ENCODE results near the gene CEP43.

The CEP43 gene

GRCh38 chr6:166960609-166960978 lies 38.6 kb upstream of the CEP43 start:
- no peaks in the 10 kb centered on the region for H4K20me1 ChIP-seq (ENCODE audit: insufficient read depth, low read length)
- H3K4me2 ChIP-seq (ENCODE audit: low read length): no peak overlapping the region
- no peak overlapping the region for H2AFZ ChIP-seq (ENCODE audit: low read length)
- H3K4me1 ChIP-seq (ENCODE audit: insufficient read depth, low read length, severe bottlenecking): peaks cover 36% of the 10 kb centered on the region
- H3F3A ChIP-seq (ENCODE audit: insufficient read depth, low read length): 0 out of 2 replicates have a peak, but pooled peaks cover 8% of the 10 kb centered on the region
- no peaks in the 10 kb centered on the region for H3K27me3 ChIP-seq (ENCODE audit: insufficient read depth, low read length)
- H3K9me3 ChIP-seq (ENCODE audit: low read length): no peaks in the 10 kb centered on the region
- H3K36me3 ChIP-seq (ENCODE audit: insufficient read depth, low read length): no peaks in the 10 kb centered on the region
- H3K4me3 ChIP-seq (ENCODE audit: low read depth, low read length, poor library complexity, severe bottlenecking): no peak overlapping the region
- H3K27ac ChIP-seq (ENCODE audit: low read depth, low read length, poor library complexity, severe bottlenecking): peak overlapping the region; percentile 89
- no peaks in the 10 kb centered on the region for H3K9me2 ChIP-seq (ENCODE audit: low read depth, low read length)
- no peak for TF ChIP-seq EZH2 (IDR thresholded peaks at IDR 0.05; ENCODE audit: borderline replicate concordance, low read length)
- no peak for TF ChIP-seq CTCF (IDR thresholded peaks at IDR 0.05; ENCODE audit: low read length)
- H3K79me2 ChIP-seq (ENCODE audit: insufficient read depth, low read length): no peaks in the 10 kb centered on the region
- no peak overlapping the region for H3K9ac ChIP-seq (ENCODE audit: low read length)

GRCh38 chr6:166966268-166966667 lies 32.9 kb upstream of the CEP43 start:
- Histone ChIP-seq H3K9me2 (ENCODE audit: low read depth, low read length) (no peaks in the 10 kb centered on the region), H3K27me3 (ENCODE audit: insufficient read depth, low read length) (no peaks in the 10 kb centered on the region)
- TF ChIP-seq EZH2 (IDR thresholded peaks at IDR 0.05; ENCODE audit: borderline replicate concordance, low read length) (no peak), CTCF (IDR thresholded peaks at IDR 0.05; ENCODE audit: low read length) (no peak)

GRCh38 chr6:166969390-166970002 lies 29.7 kb upstream of the CEP43 start:
- no peak overlapping the region for H3K4me2 ChIP-seq (ENCODE audit: low read length)
- H3K27ac ChIP-seq (ENCODE audit: low read depth, low read length, poor library complexity, severe bottlenecking): no peak overlapping the region
- H2AFZ ChIP-seq (ENCODE audit: low read length): no peak overlapping the region
- H3K27me3 ChIP-seq (ENCODE audit: insufficient read depth, low read length): no peaks in the 10 kb centered on the region
- no peaks in the 10 kb centered on the region for H3K9me2 ChIP-seq (ENCODE audit: low read depth, low read length)
- no peaks in the 10 kb centered on the region for H3K36me3 ChIP-seq (ENCODE audit: insufficient read depth, low read length)
- H4K20me1 ChIP-seq (ENCODE audit: insufficient read depth, low read length): no peaks in the 10 kb centered on the region
- no peaks in the 10 kb centered on the region for H3K79me2 ChIP-seq (ENCODE audit: insufficient read depth, low read length)
- no peak overlapping the region for H3K4me3 ChIP-seq (ENCODE audit: low read depth, low read length, poor library complexity, severe bottlenecking)
- H3K9me3 ChIP-seq (ENCODE audit: low read length): 0 out of 2 replicates have a peak, but pooled peaks cover 3% of the 10 kb centered on the region
- H3K4me1 ChIP-seq (ENCODE audit: insufficient read depth, low read length, severe bottlenecking): no peaks in the 10 kb centered on the region
- TF ChIP-seq EZH2 (IDR thresholded peaks at IDR 0.05; ENCODE audit: borderline replicate concordance, low read length) (no peak), CTCF (IDR thresholded peaks at IDR 0.05; ENCODE audit: low read length) (no peak)
- H3F3A ChIP-seq (ENCODE audit: insufficient read depth, low read length): no peaks in the 10 kb centered on the region
- H3K9ac ChIP-seq (ENCODE audit: low read length): no peak overlapping the region

More at GRCh38 chr6:166966268-166966667, 32.9 kb upstream of the CEP43 start:
- H3K9ac ChIP-seq (ENCODE audit: low read length): no peak overlapping the region
- H4K20me1 ChIP-seq (ENCODE audit: insufficient read depth, low read length): no peaks in the 10 kb centered on the region
- H3K9me3 ChIP-seq (ENCODE audit: low read length): 0 out of 2 replicates have a peak, but pooled peaks cover 3% of the 10 kb centered on the region
- H3F3A ChIP-seq (ENCODE audit: insufficient read depth, low read length): no peaks in the 10 kb centered on the region
- H3K79me2 ChIP-seq (ENCODE audit: insufficient read depth, low read length): no peaks in the 10 kb centered on the region
- no peak overlapping the region for H3K4me2 ChIP-seq (ENCODE audit: low read length)
- no peaks in the 10 kb centered on the region for H3K36me3 ChIP-seq (ENCODE audit: insufficient read depth, low read length)
- no peak overlapping the region for H3K27ac ChIP-seq (ENCODE audit: low read depth, low read length, poor library complexity, severe bottlenecking)
- H3K4me1 ChIP-seq (ENCODE audit: insufficient read depth, low read length, severe bottlenecking): no peaks in the 10 kb centered on the region
- no peak overlapping the region for H3K4me3 ChIP-seq (ENCODE audit: low read depth, low read length, poor library complexity, severe bottlenecking)
- H2AFZ ChIP-seq (ENCODE audit: low read length): no peak overlapping the region

Measured in OCI-LY1 (cell line).